Thoracic aorta (tissue), 2 donors: ENCODE results near the gene PKNOX2. TPM values are rescaled to one million over a fixed set of nuclear protein-coding genes. Genes with fewer than 3 reads are reported as not detected.

Experiments used
- ATAC-seq: fragments of 150-250 bp; one replicate; pipeline ENCODE4 v1.8.0; 2017; ENCODE audit warnings: low read depth; ENCODE audit not compliant: insufficient number of reproducible peaks, low FRiP score
- DNase-seq: peaks from one replicate; pipeline ENCODE4 v3.0.0-alpha.2; 2020; ENCODE audit warnings: low spot score
- H3K27ac ChIP-seq, 2 donors: fragments of 200-600 bp; sonication (generic); 1 replicate in 1 of 2; 2 replicates in 1 of 2; pipeline ENCODE4 v1.5.1; 2016; ENCODE audit warnings: mild to moderate bottlenecking in 2 of 2, moderate library complexity in 2 of 2
- H3K27me3 ChIP-seq: fragments of 200-600 bp; sonication (generic); replicated peaks from 2 replicates; pipeline ENCODE4 v1.6.0; 2016; ENCODE audit warnings: mild to moderate bottlenecking; ENCODE audit not compliant: insufficient read depth
- H3K36me3 ChIP-seq: fragments of 200-600 bp; sonication (generic); one replicate; pipeline ENCODE4 v1.5.1; 2016
- H3K4me1 ChIP-seq, 2 donors: fragments of 200-600 bp; sonication (generic); 1 replicate in 1 of 2; 2 replicates in 1 of 2; pipeline versions ENCODE4 v1.5.1 to v1.6.0; 2016; ENCODE audit warnings: low read depth in 2 of 2, mild to moderate bottlenecking in 1 of 2; ENCODE audit not compliant: control insufficient read depth in 1 of 2
- H3K4me3 ChIP-seq: fragments of 200-600 bp; sonication (generic); 2 replicates; pipeline ENCODE4 v1.5.1; 2016; ENCODE audit warnings: mild to moderate bottlenecking
- H3K9me3 ChIP-seq: fragments of 200-600 bp; sonication (generic); 2 replicates; pipeline ENCODE4 v1.5.1; 2016
- CTCF ChIP-seq: fragments of 200-600 bp; sonication (generic); IDR thresholded peaks from one replicate; pipeline ENCODE4 v1.5.1; 2019; ENCODE audit warnings: antibody characterized with exemption
- total RNA-seq, 2 donors: library from RNA; depleted of rRNA; stranded (reverse); fragments of >200 nt; gene quantifications; one replicate each; pipeline versions ENCODE4 v1.1.0 to v1.2.3, GENCODE V29; 2016

The PKNOX2 gene
- total RNA-seq, 2 donors from 2014 or later: 1.4 to 9.2 TPM

DNA sequence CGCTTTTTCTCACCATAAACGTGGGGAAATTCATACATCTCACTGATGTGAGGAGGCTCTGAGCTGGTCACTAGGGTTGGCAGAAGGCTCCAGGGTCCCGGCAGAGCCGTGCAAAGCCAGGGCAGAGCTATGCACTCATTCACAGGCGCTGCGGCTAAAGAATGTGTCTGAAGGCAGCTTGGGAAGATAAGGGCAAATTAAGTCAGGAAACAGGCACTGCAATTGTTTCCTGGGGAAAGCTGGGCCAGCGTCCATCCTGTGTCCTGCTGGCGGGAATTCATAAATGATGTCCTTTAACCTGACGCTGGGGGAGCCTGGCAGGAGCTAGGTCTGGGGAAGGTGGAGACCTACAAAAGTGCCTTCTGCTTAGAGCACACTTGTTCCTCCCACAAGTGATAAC is 27.6 kb downstream of the PKNOX2 start:
- ATAC-seq: no peak

DNA sequence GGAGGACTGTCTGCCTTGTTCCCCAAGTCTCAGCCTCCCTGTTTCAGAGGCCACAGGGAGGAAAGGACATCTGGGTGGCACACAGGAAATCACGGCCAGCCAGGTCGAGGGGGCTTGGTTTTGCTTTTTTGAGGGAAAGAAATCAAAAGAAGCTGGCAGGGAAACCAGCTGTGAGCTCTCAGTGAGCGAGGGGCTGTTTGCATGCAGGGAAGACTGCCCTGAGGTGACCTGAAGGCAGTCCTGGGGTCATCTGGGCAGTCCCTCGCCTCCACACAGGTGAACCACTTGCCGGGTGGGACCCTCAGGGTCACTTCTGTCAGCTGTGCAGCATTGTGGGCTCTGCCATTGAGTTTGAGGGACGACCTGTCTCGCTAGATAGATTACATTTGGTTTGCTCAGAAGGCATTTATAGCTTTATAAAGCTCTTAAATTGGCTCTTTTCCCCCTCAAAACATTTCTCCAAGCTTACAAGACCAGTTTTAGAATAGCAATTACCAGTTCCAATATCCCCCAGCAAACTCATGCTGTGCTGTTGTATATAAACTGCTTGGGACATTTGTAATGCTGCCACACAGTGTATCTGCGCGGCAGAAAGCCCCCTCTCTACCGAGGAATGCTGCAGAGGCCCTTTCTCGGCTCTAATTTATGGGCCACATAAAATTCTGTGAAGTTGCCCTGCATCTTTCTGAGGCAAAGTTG is 28.3 kb downstream of the PKNOX2 start:
- TF ChIP-seq CTCF: no peak
- H3K36me3 ChIP-seq: no peaks in the 10 kb centered on the region
- no peak overlapping the region for H3K27ac ChIP-seq
- H3K4me1 ChIP-seq: no peaks in the 10 kb centered on the region
- H3K27me3 ChIP-seq: no peaks in the 10 kb centered on the region
- ATAC-seq: no peak
- no peaks in the 10 kb centered on the region for H3K9me3 ChIP-seq
- no peak for DNase-seq
- no peak overlapping the region for H3K4me3 ChIP-seq

More for the DNA sequence above, 27.6 kb downstream of the PKNOX2 start:
- Histone ChIP-seq H3K27me3 (no peaks in the 10 kb centered on the region), H3K4me3 (no peak overlapping the region), H3K36me3 (no peaks in the 10 kb centered on the region), H3K27ac (no peak overlapping the region), H3K4me1 (no peaks in the 10 kb centered on the region), H3K9me3 (no peaks in the 10 kb centered on the region)
- no peak for DNase-seq
- no peak for TF ChIP-seq CTCF

DNA sequence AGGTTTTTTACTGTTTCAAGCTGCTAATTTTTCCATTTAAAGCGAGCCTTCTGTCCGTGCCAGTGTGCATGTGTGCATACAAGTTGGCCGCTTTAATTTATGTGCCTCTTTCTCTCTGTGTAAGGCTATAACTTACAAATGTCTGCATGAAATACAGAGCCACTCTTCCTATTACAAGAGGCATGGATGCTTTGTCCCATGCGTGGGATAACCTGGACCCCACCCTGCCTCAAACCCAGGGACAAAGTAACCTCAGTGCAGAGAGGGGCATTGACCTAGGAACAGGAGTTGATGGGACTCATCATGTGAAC is 28.8 kb downstream of the PKNOX2 start:
- Histone ChIP-seq H3K27me3 (no peaks in the 10 kb centered on the region), H3K36me3 (no peaks in the 10 kb centered on the region), H3K27ac (no peak overlapping the region), H3K9me3 (no peaks in the 10 kb centered on the region), H3K4me1 (no peaks in the 10 kb centered on the region), H3K4me3 (no peak overlapping the region)
- no peak for TF ChIP-seq CTCF
- ATAC-seq (no peak), DNase-seq (no peak)

DNA sequence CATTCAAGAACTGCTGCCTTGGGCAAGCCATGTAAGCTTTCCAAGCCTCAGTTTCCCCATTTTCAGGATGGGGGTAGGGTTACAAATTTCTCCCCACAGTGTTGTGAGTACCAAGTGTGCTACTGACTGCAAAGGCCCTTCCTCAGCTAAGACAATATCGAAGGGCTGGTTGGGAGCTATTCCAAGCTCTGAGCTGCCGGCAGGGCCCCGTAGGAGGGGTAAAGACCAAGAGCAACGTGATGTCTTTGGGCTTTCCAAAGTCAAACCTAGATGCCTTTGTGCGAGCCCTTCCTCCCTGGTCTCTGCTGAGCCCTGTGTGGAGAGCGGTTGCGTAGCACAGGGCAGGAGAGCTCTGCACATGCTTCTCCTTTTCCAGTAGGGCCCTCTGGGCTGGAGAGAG is 29.3 kb downstream of the PKNOX2 start:
- no peak for DNase-seq
- ATAC-seq: no peak
- H3K4me1 ChIP-seq: no peaks in the 10 kb centered on the region
- no peaks in the 10 kb centered on the region for H3K36me3 ChIP-seq
- H3K4me3 ChIP-seq: no peak overlapping the region
- no peaks in the 10 kb centered on the region for H3K27me3 ChIP-seq
- H3K27ac ChIP-seq: no peak overlapping the region
- no peaks in the 10 kb centered on the region for H3K9me3 ChIP-seq
- no peak for TF ChIP-seq CTCF

GRCh38 chr11:125199915-125200314 is 35.4 kb downstream of the PKNOX2 start:
- ATAC-seq: no peak
- no peaks in the 10 kb centered on the region for H3K36me3 ChIP-seq
- DNase-seq: no peak
- TF ChIP-seq CTCF: no peak
- no peak overlapping the region for H3K27ac ChIP-seq
- peaks cover 0 to 15% of the 10 kb centered on the region in 2 donors for H3K4me1 ChIP-seq
- no peaks in the 10 kb centered on the region for H3K27me3 ChIP-seq
- no peaks in the 10 kb centered on the region for H3K9me3 ChIP-seq
- no peak overlapping the region for H3K4me3 ChIP-seq
